Activated T-helper 1 cell treated with anti-CD3 and anti-CD28 coated beads, Interleukin-12 subunit alpha, Interleukin-12 subunit beta, Interleukin-2, Interleukin-4 antibody, amounts not matched to agents 30 ng/mL and 10 ng/mL and 1 ng/mL, durations not matched to agents 14 hours and 24 hours and 36 hours (primary cell): ENCODE measurements around the gene GRK4. TPM values are rescaled to one million over a fixed set of nuclear protein-coding genes. Genes with fewer than 3 reads are reported as not detected.
"Not testable (repeated sequence)": the region's sequence is repeated elsewhere in the genome, so short reads cannot be mapped to it uniquely, and the experiment has no call there.

ENCODE experiments used
- DNase-seq: peaks from one replicate; pipeline ENCODE4 v3.0.0; 2021; ENCODE audit warnings: low spot score
- H3K27ac Mint-ChIP-seq: one replicate; pipeline ENCODE4 v1.8.0; 2021; ENCODE audit warnings: mild to moderate bottlenecking, mixed read lengths
- H3K27me3 Mint-ChIP-seq: one replicate; pipeline ENCODE4 v1.8.0; 2022; ENCODE audit warnings: mild to moderate bottlenecking, moderate library complexity, mixed read lengths; ENCODE audit not compliant: insufficient read depth
- H3K36me3 Mint-ChIP-seq: one replicate; pipeline ENCODE4 v1.8.0; 2021; ENCODE audit warnings: low read depth, mixed read lengths
- H3K4me1 Mint-ChIP-seq: one replicate; pipeline ENCODE4 v1.8.0; 2021; ENCODE audit warnings: low read depth, mixed read lengths
- H3K4me3 Mint-ChIP-seq: one replicate; pipeline ENCODE4 v1.8.0; 2021; ENCODE audit warnings: mild to moderate bottlenecking, moderate library complexity, mixed read lengths
- H3K9me3 Mint-ChIP-seq: one replicate; pipeline ENCODE4 v1.8.0; 2021; ENCODE audit warnings: mixed read lengths
- intact Hi-C: fragments of 100-400 bp; cut with micrococcal nuclease; formaldehyde crosslinking; loops from one replicate; pipeline ENCODE4 v1.15.1; 2024
- total RNA-seq: library from RNA; stranded (reverse); gene quantifications from 2 replicates; pipeline ENCODE4 v1.2.3, GENCODE V29; 2022

GRK4 gene
- total RNA-seq, 1 donor from 2014 or later = 4.4 TPM

GRCh38 chr4:3039706-3040366, 76.5 kb downstream of the GRK4 start:
- Mint-ChIP-seq H3K4me1 (peaks cover 46% of the 10 kb centered on the region), H3K27ac (no peak overlapping the region), H3K9me3 (no peaks in the 10 kb centered on the region), H3K27me3 (peaks cover 25% of the 10 kb centered on the region), H3K36me3 (no peaks in the 10 kb centered on the region), H3K4me3 (no peak overlapping the region)
- intact Hi-C loops = no loop called here
- no peak for DNase-seq

GRCh38 chr4:3040452-3041191, 77.3 kb downstream of the GRK4 start:
- H3K4me1 Mint-ChIP-seq = peaks cover 54% of the 10 kb centered on the region
- peak overlapping the region; percentile 84 for H3K4me3 Mint-ChIP-seq
- DNase-seq = no peak
- H3K27ac Mint-ChIP-seq = peak overlapping the region; percentile 23
- peaks cover 4% of the 10 kb centered on the region for H3K9me3 Mint-ChIP-seq
- peaks cover 23% of the 10 kb centered on the region for H3K27me3 Mint-ChIP-seq
- intact Hi-C loops = no loop called here
- peaks cover 5% of the 10 kb centered on the region for H3K36me3 Mint-ChIP-seq

- Mint-ChIP-seq H3K4me3 (peak overlapping the region; percentile 84), H3K27me3 (peaks cover 20% of the 10 kb centered on the region), H3K27ac (peak overlapping the region; percentile 81), H3K9me3 (peaks cover 4% of the 10 kb centered on the region), H3K4me1 (peaks cover 60% of the 10 kb centered on the region), H3K36me3 (peaks cover 7% of the 10 kb centered on the region)
- intact Hi-C loops = no loop called here
- peak; percentile 35 for DNase-seq
Measured at GRCh38 chr4:3041192-3042142, 78.1 kb downstream of the GRK4 start.

GRCh38 chr4:3042226-3042625, 78.9 kb downstream of the GRK4 start:
- peaks cover 4% of the 10 kb centered on the region for H3K9me3 Mint-ChIP-seq
- H3K36me3 Mint-ChIP-seq = peaks cover 7% of the 10 kb centered on the region
- no peak for DNase-seq
- intact Hi-C loops = no loop called here
- peaks cover 58% of the 10 kb centered on the region for H3K4me1 Mint-ChIP-seq
- peak overlapping the region; percentile 81 for H3K27ac Mint-ChIP-seq
- H3K27me3 Mint-ChIP-seq = peaks cover 13% of the 10 kb centered on the region
- peak overlapping the region; percentile 84 for H3K4me3 Mint-ChIP-seq

- Mint-ChIP-seq H3K27ac (peak overlapping the region; percentile 18), H3K4me3 (no peak overlapping the region), H3K27me3 (peaks cover 10% of the 10 kb centered on the region), H3K9me3 (peaks cover 4% of the 10 kb centered on the region), H3K4me1 (peaks cover 56% of the 10 kb centered on the region), H3K36me3 (peaks cover 7% of the 10 kb centered on the region)
- intact Hi-C loops = no loop called here
- DNase-seq = no peak
Measured at GRCh38 chr4:3043282-3044020, 80.1 kb downstream of the GRK4 start.

GRCh38 chr4:3044870-3045819, 81.8 kb downstream of the GRK4 start:
- intact Hi-C loops = no loop called here
- peaks cover 19% of the 10 kb centered on the region for H3K27me3 Mint-ChIP-seq
- H3K4me1 Mint-ChIP-seq = peaks cover 54% of the 10 kb centered on the region
- peak; percentile 80 for DNase-seq
- H3K9me3 Mint-ChIP-seq = peaks cover 4% of the 10 kb centered on the region
- H3K36me3 Mint-ChIP-seq = peaks cover 7% of the 10 kb centered on the region
- H3K4me3 Mint-ChIP-seq = peak overlapping the region; percentile 65
- H3K27ac Mint-ChIP-seq = peak overlapping the region; percentile 74

- H3K27ac Mint-ChIP-seq = no peak overlapping the region
- no peak overlapping the region for H3K4me3 Mint-ChIP-seq
Measured at GRCh38 chr4:3046162-3046561, 82.8 kb downstream of the GRK4 start.

GRCh38 chr4:3046623-3047022, 83.3 kb downstream of the GRK4 start:
- Mint-ChIP-seq H3K36me3 (peaks cover 7% of the 10 kb centered on the region), H3K4me3 (no peak overlapping the region), H3K27ac (no peak overlapping the region), H3K9me3 (peaks cover 4% of the 10 kb centered on the region), H3K4me1 (peaks cover 48% of the 10 kb centered on the region), H3K27me3 (peaks cover 25% of the 10 kb centered on the region)
- intact Hi-C loops = loop anchor here (1.0 to 2.0 kb wide), 8 partner anchors 8 to 300 kb away; partner anchors contain the start of genes GRK4, HTT, HTT-AS and NOP14
- no peak for DNase-seq

More at GRCh38 chr4:3046162-3046561, 82.8 kb downstream of the GRK4 start:
- H3K4me1 Mint-ChIP-seq = peaks cover 53% of the 10 kb centered on the region
- H3K9me3 Mint-ChIP-seq = peaks cover 4% of the 10 kb centered on the region
- DNase-seq = no peak
- peaks cover 24% of the 10 kb centered on the region for H3K27me3 Mint-ChIP-seq
- intact Hi-C loops = loop anchor here (2.0 kb wide), 1 partner anchor 299 kb away; no protein-coding TSS in a partner anchor
- peaks cover 7% of the 10 kb centered on the region for H3K36me3 Mint-ChIP-seq

GRCh38 chr4:3047464-3048286, 84.3 kb downstream of the GRK4 start:
- Mint-ChIP-seq H3K4me3 (peak overlapping the region; percentile 49), H3K4me1 (peaks cover 38% of the 10 kb centered on the region), H3K9me3 (peaks cover 4% of the 10 kb centered on the region), H3K36me3 (peaks cover 7% of the 10 kb centered on the region), H3K27ac (peak overlapping the region; percentile 48), H3K27me3 (peaks cover 26% of the 10 kb centered on the region)
- peak; percentile 80 for DNase-seq
- intact Hi-C loops = loop anchor here (1.0 to 2.0 kb wide), 8 partner anchors 9 to 301 kb away; partner anchors contain the start of genes GRK4, HTT, HTT-AS and NOP14

- H3K27ac Mint-ChIP-seq, H3K36me3 Mint-ChIP-seq, DNase-seq, H3K4me3 Mint-ChIP-seq, intact Hi-C loops: not testable (repeated sequence)
- Mint-ChIP-seq H3K4me1 (peaks cover 10% of the 10 kb centered on the region), H3K9me3 (peaks cover 15% of the 10 kb centered on the region), H3K27me3 (peaks cover 23% of the 10 kb centered on the region)
Measured at GRCh38 chr4:3051141-3051897, 87.9 kb downstream of the GRK4 start.
